Spleen (tissue), 11 donors: ENCODE data around the gene CACNA1D. TPM values are rescaled to one million over a fixed set of nuclear protein-coding genes. Genes with fewer than 3 reads are reported as not detected.

ENCODE experiments used
- DNase-seq: peaks from one replicate; pipeline ENCODE4 v3.0.0-alpha.2; 2020
- H3K27ac ChIP-seq, 8 donors: fragments of 200-600 bp; sonication (generic) in 7 of 8; 1 replicate in 4 of 8; 2 replicates in 4 of 8; pipeline versions ENCODE4 v1.5.0 to v1.8.0; 2016 to 2021; ENCODE audit warnings: inconsistent platforms in 4 of 8, mild to moderate bottlenecking in 4 of 8, moderate library complexity in 1 of 8
- H3K27me3 ChIP-seq, 7 donors: fragments of 200-600 bp; sonication (generic) in 6 of 7; replicated peaks in 1 of 7; 1 replicate in 4 of 7; 2 replicates in 3 of 7; pipeline versions ENCODE4 v1.5.0 to v1.8.0; 2016 to 2021; ENCODE audit warnings: inconsistent platforms in 3 of 7, mild to moderate bottlenecking in 1 of 7
- H3K36me3 ChIP-seq, 6 donors: fragments of 200-600 bp; sonication (generic) in 5 of 6; 1 replicate in 4 of 6; 2 replicates in 2 of 6; pipeline versions ENCODE4 v1.5.0 to v1.8.0; 2016 to 2021; ENCODE audit warnings: inconsistent platforms in 2 of 6
- H3K4me1 ChIP-seq, 6 donors: fragments of 200-600 bp; sonication (generic) in 5 of 6; 1 replicate in 3 of 6; 2 replicates in 3 of 6; pipeline versions ENCODE4 v1.5.0 to v1.8.0; 2016 to 2021; ENCODE audit warnings: inconsistent platforms in 3 of 6
- H3K4me3 ChIP-seq, 8 donors: fragments of 200-600 bp; sonication (generic) in 7 of 8; 1 replicate in 4 of 8; 2 replicates in 4 of 8; pipeline versions ENCODE4 v1.5.0 to v1.8.0; 2016 to 2021; ENCODE audit warnings: inconsistent platforms in 4 of 8, mild to moderate bottlenecking in 4 of 8, moderate library complexity in 2 of 8
- H3K9me3 ChIP-seq, 8 donors: fragments of 200-600 bp; sonication (generic) in 7 of 8; 1 replicate in 4 of 8; 2 replicates in 4 of 8; pipeline versions ENCODE4 v1.5.0 to v1.8.0; 2016 to 2021; ENCODE audit warnings: inconsistent platforms in 4 of 8
- POLR2A ChIP-seq, 3 donors: fragments of 450-650 bp; IDR thresholded peaks; one replicate each; pipeline ENCODE4 v1.5.1; 2017; ENCODE audit warnings: antibody characterized with exemption in 3 of 3, mild to moderate bottlenecking in 1 of 3
- POLR2AphosphoS5 ChIP-seq, 3 donors: sonication (generic); formaldehyde crosslinking; IDR thresholded peaks; one replicate each; pipeline ENCODE4 v1.5.1; 2017; ENCODE audit warnings: antibody characterized with exemption in 3 of 3
- WGBS, 5 donors: extraction: QIAGEN DNeasy Blood & Tissue Kit in 3 of 5; methylation state at CpG; one replicate each; pipeline versions ENCODE4 v1.1.5 to v1.1.7; 2013 to 2018; 5-methylcytosine and 5-hydroxymethylcytosine counted together
- intact Hi-C: fragments of 100-400 bp; cut with DNase I; formaldehyde crosslinking; loops from one replicate; pipeline ENCODE4 v1.15.0; 2023; ENCODE audit warnings: low total_unique reads
- polyA plus RNA-seq, 3 donors: library from polyadenylated mRNA; stranded (reverse); fragments of 200-250 nt; gene quantifications; one replicate each; pipeline ENCODE4 v1.2.1, GENCODE V29; 2013
- total RNA-seq, 7 donors: library from RNA; depleted of rRNA in 3 of 7; stranded (reverse); fragments of >200 nt in 3 of 7; fragmentation: NEBNext Ultra II Directional in 4 of 7; extraction: Animal tissue kit (Norgen Biotek cat#: 25700) in 4 of 7; gene quantifications; one replicate each; pipeline versions ENCODE4 v1.1.0 to v1.2.1, GENCODE V29; 2016 to 2021
- TF ChIP-seq, protein P1 (sequence below), 11 experiments: fragments of 200-600 bp in 7 of 11; fragments of 450-650 bp in 4 of 11; sonication (generic) in 4 of 11; IDR thresholded peaks in 8 of 11; conservative IDR thresholded peaks in 3 of 11; 1 replicate in 7 of 11; 2 replicates in 4 of 11; pipeline versions ENCODE4 v1.4.0 to v1.8.0; 2016 to 2021; ENCODE audit warnings: antibody characterized with exemption in 11 of 11, inconsistent platforms in 4 of 11, mild to moderate bottlenecking in 1 of 11
- donor health status: healthy with polysubstance abuse.
- donor health status: DM: no; HTN: no; CAD: no; lungs with moderate emphysema.
- donor health status: DM: no; HTN: no; CAD: no.
- donor health status: Bipolar disorder and iron deficiency.
- donor health status: healthy.
- donor health status: DM: no; HTN: no; CAD: no.
- donor health status: DM: yes; HTN: yes; CAD: no.

The CACNA1D gene
- total and polyA plus RNA-seq, 10 donors: 0.55 to 89.3 (median 19.1) TPM

DNA sequence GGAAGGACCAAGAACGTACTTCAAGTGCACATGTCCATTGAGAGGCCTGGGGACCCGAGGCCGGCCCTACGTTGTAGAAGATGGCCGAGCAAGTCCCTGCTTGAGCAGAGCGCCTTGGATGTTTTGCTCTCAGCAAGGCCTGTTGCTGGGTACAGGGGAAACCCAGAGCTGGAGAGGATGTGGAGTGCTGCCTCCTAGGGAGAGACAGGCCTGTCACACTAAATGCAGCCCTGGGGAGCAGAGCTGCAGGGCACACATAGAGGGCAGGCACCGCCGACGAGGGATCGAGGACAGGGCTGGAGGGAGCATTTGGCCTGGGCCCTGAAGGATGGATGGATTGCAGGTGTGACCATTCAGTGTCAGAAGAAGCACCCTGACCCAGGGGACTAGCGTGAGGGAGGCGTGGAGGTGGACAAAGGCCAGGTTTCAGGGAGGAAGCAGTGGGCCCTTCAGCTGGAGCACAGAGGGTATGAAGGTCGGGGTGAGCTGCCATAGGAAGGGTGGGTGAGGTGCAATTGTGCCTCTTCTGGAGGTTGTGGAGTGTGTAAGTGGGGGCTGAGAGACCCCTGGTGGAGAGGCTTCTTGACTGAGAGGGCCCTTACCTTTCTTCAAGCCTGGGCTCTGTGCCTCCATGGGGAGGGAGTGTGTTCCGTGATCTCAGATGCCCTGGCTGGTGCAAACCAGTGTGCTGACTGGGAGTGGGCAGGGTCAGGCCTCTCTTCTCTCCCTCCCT is 209.4 kb downstream of the CACNA1D start:
- WGBS, 5 donors: 86 to 95% (median 88%) methylated on average over 14 of the region's 14 CpGs
- TF ChIP-seq, protein P1, sequence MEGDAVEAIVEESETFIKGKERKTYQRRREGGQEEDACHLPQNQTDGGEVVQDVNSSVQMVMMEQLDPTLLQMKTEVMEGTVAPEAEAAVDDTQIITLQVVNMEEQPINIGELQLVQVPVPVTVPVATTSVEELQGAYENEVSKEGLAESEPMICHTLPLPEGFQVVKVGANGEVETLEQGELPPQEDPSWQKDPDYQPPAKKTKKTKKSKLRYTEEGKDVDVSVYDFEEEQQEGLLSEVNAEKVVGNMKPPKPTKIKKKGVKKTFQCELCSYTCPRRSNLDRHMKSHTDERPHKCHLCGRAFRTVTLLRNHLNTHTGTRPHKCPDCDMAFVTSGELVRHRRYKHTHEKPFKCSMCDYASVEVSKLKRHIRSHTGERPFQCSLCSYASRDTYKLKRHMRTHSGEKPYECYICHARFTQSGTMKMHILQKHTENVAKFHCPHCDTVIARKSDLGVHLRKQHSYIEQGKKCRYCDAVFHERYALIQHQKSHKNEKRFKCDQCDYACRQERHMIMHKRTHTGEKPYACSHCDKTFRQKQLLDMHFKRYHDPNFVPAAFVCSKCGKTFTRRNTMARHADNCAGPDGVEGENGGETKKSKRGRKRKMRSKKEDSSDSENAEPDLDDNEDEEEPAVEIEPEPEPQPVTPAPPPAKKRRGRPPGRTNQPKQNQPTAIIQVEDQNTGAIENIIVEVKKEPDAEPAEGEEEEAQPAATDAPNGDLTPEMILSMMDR (IDR thresholded peaks at IDR 0.05 in 8 of 11, conservative IDR thresholded peaks at IDR 0.05 in 3 of 11): no peak
- TF ChIP-seq POLR2AphosphoS5 (IDR thresholded peaks at IDR 0.05) (no peak), POLR2A (IDR thresholded peaks at IDR 0.05) (no peak)
- H3K36me3 ChIP-seq: no peaks in the 10 kb centered on the region

GRCh38 chr3:53704363-53704725 is 209.9 kb downstream of the CACNA1D start:
- Histone ChIP-seq H3K27me3 (no peaks in the 10 kb centered on the region), H3K4me3 (no peak overlapping the region), H3K36me3 (no peaks in the 10 kb centered on the region), H3K9me3 (no peaks in the 10 kb centered on the region), H3K27ac (no peak overlapping the region), H3K4me1 (peaks cover 0 to 46% (median 11%) of the 10 kb centered on the region in 6 donors)
- intact Hi-C loops: no loop called here
- no peak for DNase-seq
- TF ChIP-seq POLR2AphosphoS5 (IDR thresholded peaks at IDR 0.05) (no peak), POLR2A (IDR thresholded peaks at IDR 0.05) (no peak)
- TF ChIP-seq, protein P1 (IDR thresholded peaks at IDR 0.05 in 8 of 11, conservative IDR thresholded peaks at IDR 0.05 in 3 of 11): no peak
- WGBS, 5 donors: 83 to 94% (median 90%) methylated on average over 4 of the region's 4 CpGs

More for the DNA sequence above, 209.4 kb downstream of the CACNA1D start:
- Histone ChIP-seq H3K27ac (no peak overlapping the region), H3K4me3 (no peak overlapping the region), H3K4me1 (peaks cover 0 to 40% (median 10%) of the 10 kb centered on the region in 6 donors), H3K27me3 (no peaks in the 10 kb centered on the region), H3K9me3 (no peaks in the 10 kb centered on the region)
- intact Hi-C loops: no loop called here
- DNase-seq: no peak

DNA sequence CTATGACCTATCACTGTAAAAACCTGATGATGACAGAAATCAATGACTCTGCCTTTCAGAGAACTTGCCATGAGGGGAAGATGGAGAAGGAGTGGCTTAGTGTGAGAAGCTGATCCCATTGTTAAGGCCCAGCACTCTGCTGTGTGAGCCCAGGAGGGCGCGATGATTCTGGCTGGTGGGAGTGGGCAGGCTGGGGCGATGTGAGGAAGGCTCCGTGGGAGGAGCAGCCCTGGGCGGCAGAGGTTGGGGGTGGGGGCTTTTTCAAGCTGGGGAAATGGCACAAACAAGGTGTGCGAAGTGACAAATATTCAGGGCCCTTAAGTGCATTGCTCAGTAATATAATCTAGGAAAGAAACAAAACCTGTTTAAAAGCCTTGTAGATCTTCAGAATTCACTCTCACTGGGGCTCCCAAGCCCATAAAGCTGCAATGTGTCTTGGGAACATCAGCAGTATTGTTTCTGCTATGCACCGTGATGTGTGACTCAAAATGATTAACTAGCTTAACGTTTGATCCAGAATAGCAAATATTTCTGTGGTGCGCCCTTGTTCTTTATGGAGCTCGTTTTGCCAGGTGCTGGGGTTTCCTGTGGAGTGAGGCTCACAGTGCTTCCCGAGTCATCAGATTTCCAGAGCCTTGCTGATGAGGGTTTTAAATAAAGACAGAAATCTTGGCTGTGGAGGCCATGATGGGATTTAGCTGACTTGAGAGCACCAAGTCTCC is 210.8 kb downstream of the CACNA1D start:
- DNase-seq: no peak
- WGBS, 5 donors: 72 to 78% (median 74%) methylated on average over 11 of the region's 11 CpGs
- Histone ChIP-seq H3K4me1 (peaks cover 0 to 54% (median 14%) of the 10 kb centered on the region in 6 donors), H3K27ac (peak overlapping the region in 4 of 8 donors; percentile 24 to 34 (median 26)), H3K9me3 (no peaks in the 10 kb centered on the region), H3K36me3 (no peaks in the 10 kb centered on the region), H3K4me3 (no peak overlapping the region), H3K27me3 (no peaks in the 10 kb centered on the region)
- TF ChIP-seq POLR2A (IDR thresholded peaks at IDR 0.05) (no peak), POLR2AphosphoS5 (IDR thresholded peaks at IDR 0.05) (no peak)
- TF ChIP-seq, protein P1 (IDR thresholded peaks at IDR 0.05 in 8 of 11, conservative IDR thresholded peaks at IDR 0.05 in 3 of 11): no peak
- intact Hi-C loops: no loop called here

GRCh38 chr3:53705774-53706173 is 211.4 kb downstream of the CACNA1D start:
- 53 to 58% (median 54%) methylated on average over 2 to 4 of the region's 4 CpGs for whole genome bisulfite sequencing, 5 donors
- DNase-seq: no peak
- Histone ChIP-seq H3K4me3 (peak overlapping the region in 1 of 8 donors; percentile 4), H3K36me3 (no peaks in the 10 kb centered on the region), H3K27ac (peak overlapping the region in 4 of 8 donors; percentile 24 to 34 (median 26)), H3K4me1 (peaks cover 0 to 60% (median 17%) of the 10 kb centered on the region in 6 donors), H3K27me3 (no peaks in the 10 kb centered on the region), H3K9me3 (no peaks in the 10 kb centered on the region)
- TF ChIP-seq POLR2A (IDR thresholded peaks at IDR 0.05): no peak
- no peak for TF ChIP-seq POLR2AphosphoS5 (IDR thresholded peaks at IDR 0.05)
- intact Hi-C loops: no loop called here
